HepG2 (cell line): ENCODE data around the gene PLIN3. TPM values are rescaled to one million over a fixed set of nuclear protein-coding genes. Genes with fewer than 3 reads are reported as not detected.
"Not testable (repeated sequence)": the region's sequence is repeated elsewhere in the genome, so short reads cannot be mapped to it uniquely, and the experiment has no call there.

Experiments
- ATAC-seq: fragments of 200-7000 bp; cut with Tn5 transposase; 3 replicates; pipeline ENCODE4 v1.9.1; 2020; ENCODE audit warnings: mild to moderate bottlenecking, moderate library complexity
- BruUV-seq: library from RNA; stranded (reverse); fragments of 400-500 nt; replicated peaks from 2 replicates; lab custom pipeline; 2021; lab: Mats Ljungman, UMichigan
- CTCF ChIA-PET: fragments of 300-600 bp; formaldehyde crosslinking; extraction: SDS; loops from one replicate; lab custom pipeline; 2021; ENCODE audit warnings: low total read pairs, inconsistent platforms, low intra/inter-chr PET ratio; lab: Yijun Ruan, JAX
- POLR2A ChIA-PET: fragments of 350-600 bp; sonication (Branson Sonifier 250); formaldehyde crosslinking; loops from one replicate; lab custom pipeline; 2020; ENCODE audit warnings: antibody characterized with exemption, inconsistent platforms; lab: Yijun Ruan, JAX
- DNase-seq: peaks from one replicate; pipeline ENCODE4 v3.0.0-alpha.2; 2015; ENCODE audit warnings: low spot score
- FAIRE-seq: peaks from 3 replicates; lab custom pipeline; 2011; peaks lifted over from hg19 to GRCh38; lab: Jason Lieb, UNC
- H2AFZ ChIP-seq: one replicate; pipeline ENCODE4 v1.6.1; 2011; ENCODE audit warnings: low read length, inconsistent platforms
- H3K27ac ChIP-seq: fragments of 300-600 bp; 3 replicates; pipeline ENCODE4 v1.8.0; 2011; ENCODE audit warnings: mixed run types, mild to moderate bottlenecking, mixed read lengths, low read length, inconsistent platforms; ENCODE audit not compliant: insufficient read depth; ENCODE audit errors: extremely low read length
- H3K27me3 ChIP-seq, 2 experiments: fragments of 200-600 bp in 1 of 2; 2 replicates in 1 of 2; 3 replicates in 1 of 2; pipeline versions ENCODE4 v1.6.0 to v1.8.0; 2011; ENCODE audit warnings: low read length in 2 of 2, mild to moderate bottlenecking in 2 of 2, moderate library complexity in 2 of 2, inconsistent platforms in 1 of 2; ENCODE audit not compliant: insufficient read depth in 2 of 2, control insufficient read depth in 1 of 2
- H3K36me3 ChIP-seq, 2 experiments: fragments of 200-600 bp in 1 of 2; replicated peaks in 1 of 2; 2 replicates in 1 of 2; 3 replicates in 1 of 2; pipeline versions ENCODE4 v1.5.1 to v1.8.0; 2011; ENCODE audit warnings: low read length in 2 of 2, inconsistent platforms in 1 of 2; ENCODE audit not compliant: insufficient read depth in 2 of 2, control insufficient read depth in 1 of 2
- H3K4me1 ChIP-seq: 2 replicates; pipeline ENCODE4 v1.5.1; 2012; ENCODE audit warnings: low read length, inconsistent platforms; ENCODE audit not compliant: insufficient read depth
- H3K4me2 ChIP-seq: 2 replicates; pipeline ENCODE4 v1.6.0; 2011; ENCODE audit warnings: low read depth, low read length, inconsistent platforms
- H3K4me3 ChIP-seq, 3 experiments: fragments of 200-600 bp in 1 of 3; sonication (generic), shearing (Covaris generic) in 1 of 3; replicated peaks in 1 of 3; 2 replicates each; pipeline ENCODE4 v1.5.1; 2011 to 2016; ENCODE audit warnings: low read length in 3 of 3, inconsistent platforms in 2 of 3, low read depth in 2 of 3, mild to moderate bottlenecking in 2 of 3, control low read depth in 1 of 3, mixed read lengths in 1 of 3; ENCODE audit not compliant: insufficient read depth in 1 of 3
- H3K79me2 ChIP-seq: one replicate; pipeline ENCODE4 v1.6.1; 2011; ENCODE audit warnings: low read length, inconsistent platforms; ENCODE audit not compliant: insufficient read depth
- H3K9ac ChIP-seq: 2 replicates; pipeline ENCODE4 v1.6.0; 2011; ENCODE audit warnings: mild to moderate bottlenecking, low read depth, low read length, inconsistent platforms; ENCODE audit not compliant: insufficient read depth
- H3K9me3 ChIP-seq: 2 replicates; pipeline ENCODE4 v1.5.1; 2012; ENCODE audit warnings: mild to moderate bottlenecking, low read length
- H4K20me1 ChIP-seq: 2 replicates; pipeline ENCODE4 v1.6.0; 2011; ENCODE audit warnings: inconsistent platforms, mild to moderate bottlenecking, low read length, moderate library complexity; ENCODE audit not compliant: insufficient read depth
- AGO2 ChIP-seq: fragments of 200-400 bp; formaldehyde crosslinking; optimal IDR thresholded peaks from 2 replicates; pipeline ENCODE3; 2017; ENCODE audit warnings: mild to moderate bottlenecking, low read depth, low read length, moderate library complexity
- ARID4A ChIP-seq: sonication (generic); formaldehyde crosslinking; IDR thresholded peaks from 2 replicates; pipeline ENCODE4 v1.5.0; 2020; ENCODE audit warnings: mild to moderate bottlenecking, missing genetic modification reagents, borderline replicate concordance
- ZBTB33 ChIP-seq: sonication (generic); formaldehyde crosslinking; IDR thresholded peaks from 2 replicates; pipeline ENCODE4 v1.4.0; 2020; ENCODE audit warnings: missing genetic modification reagents
- WGBS: methylation state at CpG from one replicate; pipeline ENCODE4 v1.1.6; 2017; ENCODE audit warnings: low lambda C conversion rate; 5-methylcytosine and 5-hydroxymethylcytosine counted together
- in situ Hi-C: cut with HindIII; loops from 2 replicates; pipeline ENCODE4 v1.10.0; 2017; ENCODE audit warnings: low pct_unique_long_range_greater_than_20kb; ENCODE audit not compliant: extremely low pct_ligation_motif_present
- intact Hi-C: fragments of 100-400 bp; cut with micrococcal nuclease; formaldehyde crosslinking; loops from one replicate; pipeline ENCODE4 v1.10.0; 2022; ENCODE audit not compliant: unreplicated experiment
- polyA plus RNA-seq, 8 experiments: library from polyadenylated mRNA; depleted of rRNA in 3 of 8; stranded (reverse) in 7 of 8; unstranded in 1 of 8; fragments of >200 nt; fragmentation: Illumina TruSeq in 4 of 8; extraction: Trizol in 4 of 8; gene quantifications; 2 replicates each; pipeline versions ENCODE4 v1.2.1 to v1.2.3, GENCODE V29; 2011 to 2016; ENCODE audit warnings: low read depth in 4 of 8, missing spikeins in 1 of 8, mixed read lengths in 1 of 8; ENCODE audit not compliant: insufficient read depth in 1 of 8
- total RNA-seq, 5 experiments: library from RNA; depleted of rRNA; stranded (reverse); fragments of >200 nt; fragmentation: Illumina TruSeq; extraction: Trizol; gene quantifications; 2 replicates each; pipeline ENCODE4 v1.2.3, GENCODE V29; 2016; ENCODE audit warnings: low read depth in 1 of 5

The PLIN3 gene
- total and polyA plus RNA-seq, 2 of the 13 experiments (the other 11 are each of a cell fraction or from before 2014, with no cell fraction given) = 49.3 to 57.9 TPM

- H3K9me3 ChIP-seq, H4K20me1 ChIP-seq, H3K27ac ChIP-seq, DNase-seq, H3K9ac ChIP-seq, intact Hi-C loops, CTCF ChIA-PET, H2AFZ ChIP-seq, ATAC-seq, H3K27me3 ChIP-seq, BruUV-seq, FAIRE-seq: not testable (repeated sequence)
- peaks cover 1 to 19% of the 10 kb centered on the region in 2 experiments; a peak in 3 of 5 replicates for H3K36me3 ChIP-seq
- H3K79me2 ChIP-seq = peaks cover 41% of the 10 kb centered on the region
- 0 out of 2 replicates have a peak, but pooled peaks have one; percentile 20 for TF ChIP-seq ARID4A (CRISPR knock-in tag)
- peak; percentile 26 for TF ChIP-seq AGO2
- TF ChIP-seq ZBTB33 (CRISPR knock-in tag) = peak; percentile 64; the same call in 1 of the 2 replicates
- H3K4me2 ChIP-seq = peak overlapping the region; percentile 84
- peak overlapping the region; percentile 67 to 94 (median 83); a peak in 4 of 6 replicates for H3K4me3 ChIP-seq
- peaks cover 48% of the 10 kb centered on the region for H3K4me1 ChIP-seq
- 95% methylated on average over 8 of the region's 19 CpGs for WGBS
- in situ Hi-C loops = loop anchor here (5.0 kb wide), 1 partner anchor 61 kb away; no protein-coding TSS in a partner anchor
- POLR2A ChIA-PET = interaction anchor here (0.9 kb wide), 1 partner anchor 52 kb away, joined by 3 read pairs; no protein-coding TSS in a partner anchor
Observed at GRCh38 chr19:4793278-4793677, 74.2 kb downstream of the PLIN3 start.
